GM12878 (cell line): ENCODE results near the gene CTSO. TPM values are rescaled to one million over a fixed set of nuclear protein-coding genes. Genes with fewer than 3 reads are reported as not detected.

ENCODE experiments used
- CREM ChIP-seq: IDR thresholded peaks from 2 replicates; pipeline ENCODE4 v1.6.1; 2014; ENCODE audit warnings: antibody characterized with exemption, low read depth
- EGR1 ChIP-seq, 2 experiments: IDR thresholded peaks; 1 replicate in 1 of 2; 2 replicates in 1 of 2; pipeline ENCODE4 v1.6.1; 2011 to 2012; ENCODE audit warnings: low read depth in 2 of 2, low read length in 2 of 2, borderline replicate concordance in 1 of 2, mild to moderate bottlenecking in 1 of 2, moderate library complexity in 1 of 2
- ESRRA ChIP-seq: IDR thresholded peaks from 2 replicates; pipeline ENCODE4 v1.6.1; 2012; ENCODE audit warnings: mild to moderate bottlenecking, low read length, improper control_type of control experiment
- EZH2 ChIP-seq: IDR thresholded peaks from 2 replicates; pipeline ENCODE4 v1.6.1; 2012; ENCODE audit warnings: low read depth, mild to moderate bottlenecking, control low read depth, inconsistent platforms, low read length, borderline replicate concordance; ENCODE audit not compliant: control insufficient read depth
- HDAC6 ChIP-seq: fragments of 200-600 bp; sonication (generic); IDR thresholded peaks from one replicate; pipeline ENCODE4 v1.8.0; 2017; ENCODE audit warnings: antibody characterized with exemption; ENCODE audit not compliant: unreplicated experiment
- JUND ChIP-seq: IDR thresholded peaks from 2 replicates; pipeline ENCODE4 v1.6.1; 2012; ENCODE audit warnings: low read depth, mild to moderate bottlenecking, low read length, improper control_type of control experiment, moderate library complexity
- MXI1 ChIP-seq: fragments of 150-350 bp; IDR thresholded peaks from 2 replicates; pipeline ENCODE4 v1.6.1; 2011; ENCODE audit warnings: low read depth, mild to moderate bottlenecking, inconsistent platforms, low read length, improper control_type of control experiment
- NR2C2 ChIP-seq: IDR thresholded peaks from 2 replicates; pipeline ENCODE4 v1.6.1; 2011; ENCODE audit warnings: borderline replicate concordance, low read depth; ENCODE audit not compliant: control insufficient read depth, insufficient read length
- NR2F1 ChIP-seq: fragments of 450-650 bp; conservative IDR thresholded peaks from 2 replicates; pipeline ENCODE4 v1.6.1; 2017; ENCODE audit warnings: mild to moderate bottlenecking
- RAD21 ChIP-seq: IDR thresholded peaks from 2 replicates; pipeline ENCODE4 v1.6.1; 2011; ENCODE audit warnings: mild to moderate bottlenecking, low read depth, low read length, moderate library complexity; ENCODE audit not compliant: insufficient read depth
- SIN3A ChIP-seq: IDR thresholded peaks from 2 replicates; pipeline ENCODE4 v1.6.1; 2012; ENCODE audit warnings: low read depth, low read length, improper control_type of control experiment
- SREBF1 ChIP-seq: IDR thresholded peaks from 2 replicates; pipeline ENCODE4 v1.6.1; 2012; ENCODE audit warnings: mild to moderate bottlenecking, low read length
- polyA plus RNA-seq, 11 experiments: library from polyadenylated mRNA; depleted of rRNA in 4 of 11; unstranded in 6 of 11; stranded (reverse) in 5 of 11; fragments of >200 nt; fragmentation: Nextera tagmentation in 4 of 11; fragmentation: Illumina TruSeq in 1 of 11; extraction: Ambion mirVana in 4 of 11; extraction: Trizol in 1 of 11; gene quantifications; 1 replicate in 1 of 11; 2 replicates in 10 of 11; pipeline versions ENCODE4 v1.2.1 to v1.2.3, GENCODE V29; 2011 to 2016; ENCODE audit warnings: inconsistent platforms in 2 of 11, missing spikeins in 2 of 11, low read depth in 1 of 11
- total RNA-seq, 4 experiments: library from RNA; depleted of rRNA in 3 of 4; stranded (reverse); fragments of >200 nt in 3 of 4; fragmentation: Illumina TruSeq in 1 of 4; extraction: Trizol in 1 of 4; gene quantifications; 2 replicates each; pipeline versions ENCODE4 v1.2.1 to v1.2.3, GENCODE V29; 2013 to 2021
- TF ChIP-seq, protein P1 (sequence below): fragments of 450-650 bp; formaldehyde crosslinking; IDR thresholded peaks from 2 replicates; pipeline ENCODE4 v1.4.0; 2022; ENCODE audit warnings: mild to moderate bottlenecking, moderate library complexity
- TF ChIP-seq, protein P2 (sequence below): fragments of 450-650 bp; IDR thresholded peaks from 2 replicates; pipeline ENCODE4 v1.6.1; 2017; ENCODE audit warnings: mild to moderate bottlenecking, moderate library complexity
- TF ChIP-seq, protein P3 (sequence below): IDR thresholded peaks from 2 replicates; pipeline ENCODE4 v1.6.1; 2012; ENCODE audit warnings: low read length, inconsistent platforms
- TF ChIP-seq, protein P4 (sequence below): fragments of 450-650 bp; IDR thresholded peaks from 2 replicates; pipeline ENCODE4 v1.6.1; 2016; ENCODE audit warnings: mild to moderate bottlenecking

CTSO gene
- total and polyA plus RNA-seq, 10 of the 15 experiments (the other 5 are each of a cell fraction or from before 2014, with no cell fraction given): 3.9 to 9.7 (median 7.0) TPM

DNA sequence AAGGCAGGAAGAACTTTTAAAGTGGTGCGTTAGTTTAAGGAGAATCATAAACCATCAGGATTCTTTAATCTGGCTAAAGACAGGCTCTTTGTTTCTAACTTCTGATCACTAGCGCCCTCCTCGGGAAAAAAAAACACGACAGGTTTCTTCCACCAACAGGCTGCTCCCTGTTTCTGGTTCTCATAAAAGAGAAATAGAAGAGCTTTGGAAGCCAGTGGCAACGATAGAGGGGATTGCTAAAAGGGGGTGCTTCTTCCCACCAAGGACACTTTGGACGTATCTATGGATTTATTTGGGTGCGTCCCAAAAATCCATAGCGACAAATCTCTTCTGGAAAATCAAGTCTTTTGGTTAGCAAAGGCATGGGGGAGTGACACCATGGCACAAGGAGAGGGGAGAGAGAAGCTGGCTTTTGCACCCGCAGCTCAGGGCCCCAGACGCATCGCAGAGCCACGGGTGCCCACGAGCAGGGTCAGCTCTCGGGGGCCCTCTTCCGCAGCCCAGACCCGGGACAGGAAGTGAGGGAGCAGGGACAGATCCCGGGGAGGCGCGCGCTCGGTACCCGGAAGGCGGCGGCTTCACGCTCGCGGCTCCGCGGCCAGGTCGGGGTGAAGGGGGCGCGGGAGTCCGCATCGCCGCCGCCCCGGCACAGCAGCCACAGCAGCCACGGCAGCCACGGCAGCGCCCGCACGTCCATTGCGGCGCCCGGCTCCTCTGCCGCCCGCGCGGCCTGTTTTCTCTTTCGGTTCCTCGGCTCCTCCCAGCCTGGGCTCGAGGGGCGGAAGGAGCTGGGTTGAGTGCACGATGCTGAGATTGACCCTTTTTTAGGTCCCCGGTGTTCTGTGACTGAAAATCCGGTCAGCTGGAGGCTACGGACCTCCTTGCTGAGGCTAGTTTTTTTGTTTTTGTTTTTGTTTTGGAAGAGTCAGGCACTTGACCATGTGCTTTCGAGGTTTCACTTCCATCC, at the start of gene CTSO (continued):
- TF ChIP-seq NR2C2 (no peak), CREM (no peak), SIN3A (no peak), JUND (no peak), SREBF1 (no peak), ESRRA (no peak), RAD21 (peak; percentile 65), EGR1 (IDR thresholded peaks at IDR 0.05; ENCODE audit: borderline replicate concordance in 1 of 2, low read depth in 2 of 2, low read length in 2 of 2) (peak in 1 of 2 experiments; percentile 42; a peak in 2 of 3 replicates), EZH2 (no peak), MXI1 (no peak; the same call in 1 of the 2 replicates), HDAC6 (peak; percentile 19), NR2F1 (peak; percentile 91)
- TF ChIP-seq, protein P1, sequence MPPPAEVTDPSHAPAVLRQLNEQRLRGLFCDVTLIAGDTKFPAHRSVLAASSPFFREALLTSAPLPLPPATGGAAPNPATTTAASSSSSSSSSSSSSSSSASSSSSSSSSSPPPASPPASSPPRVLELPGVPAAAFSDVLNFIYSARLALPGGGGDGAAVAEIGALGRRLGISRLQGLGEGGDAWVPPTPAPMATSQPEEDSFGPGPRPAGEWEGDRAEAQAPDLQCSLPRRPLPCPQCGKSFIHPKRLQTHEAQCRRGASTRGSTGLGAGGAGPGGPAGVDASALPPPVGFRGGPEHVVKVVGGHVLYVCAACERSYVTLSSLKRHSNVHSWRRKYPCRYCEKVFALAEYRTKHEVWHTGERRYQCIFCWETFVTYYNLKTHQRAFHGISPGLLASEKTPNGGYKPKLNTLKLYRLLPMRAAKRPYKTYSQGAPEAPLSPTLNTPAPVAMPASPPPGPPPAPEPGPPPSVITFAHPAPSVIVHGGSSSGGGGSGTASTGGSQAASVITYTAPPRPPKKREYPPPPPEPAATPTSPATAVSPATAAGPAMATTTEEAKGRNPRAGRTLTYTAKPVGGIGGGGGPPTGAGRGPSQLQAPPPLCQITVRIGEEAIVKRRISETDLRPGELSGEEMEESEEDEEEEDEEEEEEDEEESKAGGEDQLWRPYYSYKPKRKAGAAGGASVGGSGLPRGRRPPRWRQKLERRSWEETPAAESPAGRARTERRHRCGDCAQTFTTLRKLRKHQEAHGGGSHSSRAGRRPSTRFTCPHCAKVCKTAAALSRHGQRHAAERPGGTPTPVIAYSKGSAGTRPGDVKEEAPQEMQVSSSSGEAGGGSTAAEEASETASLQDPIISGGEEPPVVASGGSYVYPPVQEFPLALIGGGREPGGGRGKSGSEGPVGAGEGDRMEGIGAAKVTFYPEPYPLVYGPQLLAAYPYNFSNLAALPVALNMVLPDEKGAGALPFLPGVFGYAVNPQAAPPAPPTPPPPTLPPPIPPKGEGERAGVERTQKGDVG (CRISPR knock-in tag): no peak
- TF ChIP-seq, protein P2, sequence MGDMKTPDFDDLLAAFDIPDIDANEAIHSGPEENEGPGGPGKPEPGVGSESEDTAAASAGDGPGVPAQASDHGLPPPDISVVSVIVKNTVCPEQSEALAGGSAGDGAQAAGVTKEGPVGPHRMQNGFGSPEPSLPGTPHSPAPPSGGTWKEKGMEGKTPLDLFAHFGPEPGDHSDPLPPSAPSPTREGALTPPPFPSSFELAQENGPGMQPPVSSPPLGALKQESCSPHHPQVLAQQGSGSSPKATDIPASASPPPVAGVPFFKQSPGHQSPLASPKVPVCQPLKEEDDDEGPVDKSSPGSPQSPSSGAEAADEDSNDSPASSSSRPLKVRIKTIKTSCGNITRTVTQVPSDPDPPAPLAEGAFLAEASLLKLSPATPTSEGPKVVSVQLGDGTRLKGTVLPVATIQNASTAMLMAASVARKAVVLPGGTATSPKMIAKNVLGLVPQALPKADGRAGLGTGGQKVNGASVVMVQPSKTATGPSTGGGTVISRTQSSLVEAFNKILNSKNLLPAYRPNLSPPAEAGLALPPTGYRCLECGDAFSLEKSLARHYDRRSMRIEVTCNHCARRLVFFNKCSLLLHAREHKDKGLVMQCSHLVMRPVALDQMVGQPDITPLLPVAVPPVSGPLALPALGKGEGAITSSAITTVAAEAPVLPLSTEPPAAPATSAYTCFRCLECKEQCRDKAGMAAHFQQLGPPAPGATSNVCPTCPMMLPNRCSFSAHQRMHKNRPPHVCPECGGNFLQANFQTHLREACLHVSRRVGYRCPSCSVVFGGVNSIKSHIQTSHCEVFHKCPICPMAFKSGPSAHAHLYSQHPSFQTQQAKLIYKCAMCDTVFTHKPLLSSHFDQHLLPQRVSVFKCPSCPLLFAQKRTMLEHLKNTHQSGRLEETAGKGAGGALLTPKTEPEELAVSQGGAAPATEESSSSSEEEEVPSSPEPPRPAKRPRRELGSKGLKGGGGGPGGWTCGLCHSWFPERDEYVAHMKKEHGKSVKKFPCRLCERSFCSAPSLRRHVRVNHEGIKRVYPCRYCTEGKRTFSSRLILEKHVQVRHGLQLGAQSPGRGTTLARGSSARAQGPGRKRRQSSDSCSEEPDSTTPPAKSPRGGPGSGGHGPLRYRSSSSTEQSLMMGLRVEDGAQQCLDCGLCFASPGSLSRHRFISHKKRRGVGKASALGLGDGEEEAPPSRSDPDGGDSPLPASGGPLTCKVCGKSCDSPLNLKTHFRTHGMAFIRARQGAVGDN: peak; percentile 89
- TF ChIP-seq, protein P3, sequence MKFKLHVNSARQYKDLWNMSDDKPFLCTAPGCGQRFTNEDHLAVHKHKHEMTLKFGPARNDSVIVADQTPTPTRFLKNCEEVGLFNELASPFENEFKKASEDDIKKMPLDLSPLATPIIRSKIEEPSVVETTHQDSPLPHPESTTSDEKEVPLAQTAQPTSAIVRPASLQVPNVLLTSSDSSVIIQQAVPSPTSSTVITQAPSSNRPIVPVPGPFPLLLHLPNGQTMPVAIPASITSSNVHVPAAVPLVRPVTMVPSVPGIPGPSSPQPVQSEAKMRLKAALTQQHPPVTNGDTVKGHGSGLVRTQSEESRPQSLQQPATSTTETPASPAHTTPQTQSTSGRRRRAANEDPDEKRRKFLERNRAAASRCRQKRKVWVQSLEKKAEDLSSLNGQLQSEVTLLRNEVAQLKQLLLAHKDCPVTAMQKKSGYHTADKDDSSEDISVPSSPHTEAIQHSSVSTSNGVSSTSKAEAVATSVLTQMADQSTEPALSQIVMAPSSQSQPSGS: no peak
- TF ChIP-seq, protein P4, sequence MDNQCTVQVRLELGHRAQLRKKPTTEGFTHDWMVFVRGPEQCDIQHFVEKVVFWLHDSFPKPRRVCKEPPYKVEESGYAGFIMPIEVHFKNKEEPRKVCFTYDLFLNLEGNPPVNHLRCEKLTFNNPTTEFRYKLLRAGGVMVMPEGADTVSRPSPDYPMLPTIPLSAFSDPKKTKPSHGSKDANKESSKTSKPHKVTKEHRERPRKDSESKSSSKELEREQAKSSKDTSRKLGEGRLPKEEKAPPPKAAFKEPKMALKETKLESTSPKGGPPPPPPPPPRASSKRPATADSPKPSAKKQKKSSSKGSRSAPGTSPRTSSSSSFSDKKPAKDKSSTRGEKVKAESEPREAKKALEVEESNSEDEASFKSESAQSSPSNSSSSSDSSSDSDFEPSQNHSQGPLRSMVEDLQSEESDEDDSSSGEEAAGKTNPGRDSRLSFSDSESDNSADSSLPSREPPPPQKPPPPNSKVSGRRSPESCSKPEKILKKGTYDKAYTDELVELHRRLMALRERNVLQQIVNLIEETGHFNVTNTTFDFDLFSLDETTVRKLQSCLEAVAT: no peak; the same call in 1 of the 2 replicates
